ENCODE data around the gene CSMD2. TPM values are rescaled to one million over a fixed set of nuclear protein-coding genes. Genes with fewer than 3 reads are reported as not detected.
A peak's percentile ranks its signal among the peaks of the same experiment; 100 is the strongest.

The CSMD2 gene
- polyA plus RNA-seq, 1 experiment, result 1.8 TPM

DNA sequence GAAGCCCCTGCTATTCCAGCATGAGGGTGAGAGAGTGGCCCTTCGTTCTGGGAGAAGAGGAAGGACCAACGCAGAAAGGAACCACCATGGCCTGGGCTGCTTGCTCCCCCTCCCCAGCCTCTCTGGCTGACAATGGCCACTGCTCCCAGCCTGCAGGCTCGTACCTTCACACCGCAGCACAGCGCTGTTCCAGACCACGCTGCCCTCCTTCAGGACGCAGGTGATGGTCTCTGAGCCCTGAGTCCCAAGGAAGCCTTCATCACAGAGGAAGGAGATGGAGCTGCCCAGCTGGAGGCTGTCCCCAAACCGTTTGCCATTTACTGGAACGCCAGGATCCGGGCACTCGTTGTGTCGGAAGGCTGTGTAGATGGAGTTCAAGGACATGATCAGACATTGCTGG lies 426.1 kb downstream of the CSMD2 start:
- TF ChIP-seq, protein P1, sequence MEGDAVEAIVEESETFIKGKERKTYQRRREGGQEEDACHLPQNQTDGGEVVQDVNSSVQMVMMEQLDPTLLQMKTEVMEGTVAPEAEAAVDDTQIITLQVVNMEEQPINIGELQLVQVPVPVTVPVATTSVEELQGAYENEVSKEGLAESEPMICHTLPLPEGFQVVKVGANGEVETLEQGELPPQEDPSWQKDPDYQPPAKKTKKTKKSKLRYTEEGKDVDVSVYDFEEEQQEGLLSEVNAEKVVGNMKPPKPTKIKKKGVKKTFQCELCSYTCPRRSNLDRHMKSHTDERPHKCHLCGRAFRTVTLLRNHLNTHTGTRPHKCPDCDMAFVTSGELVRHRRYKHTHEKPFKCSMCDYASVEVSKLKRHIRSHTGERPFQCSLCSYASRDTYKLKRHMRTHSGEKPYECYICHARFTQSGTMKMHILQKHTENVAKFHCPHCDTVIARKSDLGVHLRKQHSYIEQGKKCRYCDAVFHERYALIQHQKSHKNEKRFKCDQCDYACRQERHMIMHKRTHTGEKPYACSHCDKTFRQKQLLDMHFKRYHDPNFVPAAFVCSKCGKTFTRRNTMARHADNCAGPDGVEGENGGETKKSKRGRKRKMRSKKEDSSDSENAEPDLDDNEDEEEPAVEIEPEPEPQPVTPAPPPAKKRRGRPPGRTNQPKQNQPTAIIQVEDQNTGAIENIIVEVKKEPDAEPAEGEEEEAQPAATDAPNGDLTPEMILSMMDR (IDR thresholded peaks at IDR 0.05; ENCODE audit: insufficient read depth, low read depth, low read length), result no peak
- ChIA-PET POLR2A (no interaction called here), CTCF (interaction anchor here (0.9 to 1.7 kb wide), 4 partner anchors 275 to 425 kb away, joined by 3 to 7 read pairs (median 3); no protein-coding TSS in a partner anchor)
- no peaks in the 10 kb centered on the region for H3K27me3 ChIP-seq (ENCODE audit: control insufficient read depth, insufficient read depth, low read length)
- no peak for DNase-seq (ENCODE audit: low read depth)
- no peaks in the 10 kb centered on the region for H3K36me3 ChIP-seq (ENCODE audit: control insufficient read depth, insufficient read depth, low read length)
- H3K4me3 ChIP-seq (ENCODE audit: low read depth, low read length), result no peak overlapping the region

DNA sequence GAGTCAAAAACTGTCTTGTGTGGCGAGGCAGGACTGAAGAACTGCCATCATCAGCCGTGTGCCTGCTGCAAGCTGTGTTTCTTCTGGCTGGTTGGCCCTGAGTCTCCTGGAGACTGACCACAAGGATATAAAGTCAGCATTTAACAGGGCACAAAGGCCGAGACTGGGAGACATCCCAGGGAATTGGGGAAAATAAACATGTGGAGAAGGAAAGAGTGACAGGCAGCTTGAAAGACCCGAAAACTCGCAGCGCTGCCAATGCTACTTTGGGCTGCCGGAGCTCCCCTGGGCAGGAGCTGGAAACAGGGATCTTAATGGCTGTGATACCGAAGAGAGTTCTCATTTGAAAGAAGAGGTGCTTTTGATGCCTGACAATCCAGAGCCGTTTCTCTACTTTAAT lies 426.5 kb downstream of the CSMD2 start:
- POLR2A ChIA-PET, result no interaction called here
- no peaks in the 10 kb centered on the region for H3K27me3 ChIP-seq (ENCODE audit: control insufficient read depth, insufficient read depth, low read length)
- CTCF ChIA-PET, result interaction anchor here (0.8 to 1.7 kb wide), 5 partner anchors 277 to 681 kb away, joined by 3 to 7 read pairs (median 3); no protein-coding TSS in a partner anchor
- H3K4me3 ChIP-seq (ENCODE audit: low read depth, low read length), result no peak overlapping the region
- TF ChIP-seq, protein P1 (IDR thresholded peaks at IDR 0.05; ENCODE audit: insufficient read depth, low read depth, low read length), result no peak
- no peak for DNase-seq (ENCODE audit: low read depth)
- H3K36me3 ChIP-seq (ENCODE audit: control insufficient read depth, insufficient read depth, low read length), result no peaks in the 10 kb centered on the region

DNA sequence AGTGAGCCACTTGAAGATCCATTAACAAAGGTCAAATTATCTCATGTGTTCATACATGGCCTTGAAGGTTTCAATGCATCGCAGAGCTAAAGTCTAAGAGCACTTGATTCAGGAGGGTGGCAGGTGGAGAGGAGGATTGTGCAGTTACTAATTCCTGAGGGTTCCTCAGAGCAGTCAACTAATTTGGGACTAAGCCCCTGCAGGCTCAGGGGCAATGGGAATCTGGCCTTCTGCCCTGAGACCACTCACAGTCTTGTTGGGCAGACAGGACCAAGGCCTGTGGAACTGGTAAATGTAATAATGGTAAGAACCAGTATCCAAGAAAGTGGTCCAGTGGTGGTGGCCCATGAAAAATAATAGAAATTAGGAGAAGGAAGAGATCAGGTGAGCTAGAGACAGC lies 428.5 kb downstream of the CSMD2 start:
- Histone ChIP-seq H3K4me3 (ENCODE audit: low read depth, low read length) (no peak overlapping the region), H3K36me3 (ENCODE audit: control insufficient read depth, insufficient read depth, low read length) (no peaks in the 10 kb centered on the region), H3K27me3 (ENCODE audit: control insufficient read depth, insufficient read depth, low read length) (no peaks in the 10 kb centered on the region)
- CTCF ChIA-PET, result interaction anchor here (0.7 to 4.9 kb wide), 9 partner anchors 81 to 1006 kb away, joined by 3 to 70 read pairs (median 5); no protein-coding TSS in a partner anchor
- TF ChIP-seq, protein P1 (IDR thresholded peaks at IDR 0.05; ENCODE audit: insufficient read depth, low read depth, low read length), result no peak
- POLR2A ChIA-PET, result no interaction called here
- no peak for DNase-seq (ENCODE audit: low read depth)

DNA sequence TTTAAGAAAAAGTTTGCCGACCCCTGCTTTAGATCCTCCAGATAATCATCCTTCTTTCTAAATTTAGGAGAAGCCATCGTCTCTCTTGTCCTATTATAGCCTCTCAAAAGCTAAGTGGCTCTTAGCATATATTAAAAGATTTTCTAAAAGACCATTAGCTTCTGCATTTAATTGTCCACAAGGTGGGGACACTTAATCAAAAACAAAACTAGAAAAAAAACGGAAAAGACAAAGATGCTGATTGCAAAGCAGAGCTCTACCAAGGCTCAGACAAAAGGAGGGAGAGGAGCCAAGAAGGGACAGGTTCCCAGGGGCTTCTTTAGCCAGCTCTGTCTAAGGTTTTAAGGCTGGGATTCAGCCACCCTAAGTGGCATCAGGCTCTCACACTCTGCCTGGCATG lies 429.4 kb downstream of the CSMD2 start:
- CTCF ChIA-PET, result interaction anchor here (0.6 to 4.9 kb wide), 21 partner anchors 9 to 1007 kb away, joined by 3 to 70 read pairs (median 4); partner anchors contain the start of gene CSMD2
- Histone ChIP-seq H3K36me3 (ENCODE audit: control insufficient read depth, insufficient read depth, low read length) (no peaks in the 10 kb centered on the region), H3K4me3 (ENCODE audit: low read depth, low read length) (no peak overlapping the region), H3K27me3 (ENCODE audit: control insufficient read depth, insufficient read depth, low read length) (no peaks in the 10 kb centered on the region)
- POLR2A ChIA-PET, result no interaction called here
- DNase-seq (ENCODE audit: low read depth), result no peak
- TF ChIP-seq, protein P1 (IDR thresholded peaks at IDR 0.05; ENCODE audit: insufficient read depth, low read depth, low read length), result peak; percentile 44

DNA sequence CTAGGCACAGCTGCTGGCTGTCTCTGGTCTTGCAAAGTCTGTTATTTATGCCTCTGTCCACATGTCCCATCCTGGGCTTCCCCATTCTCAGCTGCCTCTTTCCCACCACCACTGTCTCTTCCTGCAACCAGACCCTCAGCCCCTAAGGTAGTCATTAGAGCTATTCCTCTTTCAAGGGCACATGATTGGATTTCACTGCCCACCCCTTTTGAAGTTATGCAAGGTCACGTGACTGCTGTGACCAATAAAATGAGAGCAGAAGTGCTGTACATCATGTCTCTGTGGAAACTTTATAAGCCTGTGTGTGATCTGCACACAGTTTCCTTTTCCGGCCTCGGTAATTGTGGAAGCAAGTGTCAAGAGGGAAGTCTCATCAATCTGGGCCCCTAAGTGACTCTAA lies 437.7 kb downstream of the CSMD2 start:
- TF ChIP-seq, protein P1 (IDR thresholded peaks at IDR 0.05; ENCODE audit: insufficient read depth, low read depth, low read length), result no peak
- Histone ChIP-seq H3K27me3 (ENCODE audit: control insufficient read depth, insufficient read depth, low read length) (no peaks in the 10 kb centered on the region), H3K36me3 (ENCODE audit: control insufficient read depth, insufficient read depth, low read length) (no peaks in the 10 kb centered on the region), H3K4me3 (ENCODE audit: low read depth, low read length) (no peak overlapping the region)
- no peak for DNase-seq (ENCODE audit: low read depth)
- ChIA-PET POLR2A (no interaction called here), CTCF (interaction anchor here (1.0 to 1.8 kb wide), 3 partner anchors 8 to 1015 kb away, joined by 3 to 5 read pairs (median 3); no protein-coding TSS in a partner anchor)

Data from BJ (cell line).